Testis (tissue), 2 donors: ENCODE results near the gene C22orf39.

ENCODE experiments used
- CTCF ChIP-seq, 3 experiments: fragments of 450-650 bp in 2 of 3; fragments of 200-600 bp in 1 of 3; sonication (generic) in 1 of 3; IDR thresholded peaks; one replicate each; pipeline ENCODE4 v1.5.1; 2016 to 2019; ENCODE audit warnings: antibody characterized with exemption in 3 of 3, mild to moderate bottlenecking in 2 of 3, moderate library complexity in 1 of 3
- POLR2A ChIP-seq: fragments of 450-650 bp; IDR thresholded peaks from one replicate; pipeline ENCODE4 v1.6.1; 2017; ENCODE audit warnings: antibody characterized with exemption, mild to moderate bottlenecking, moderate library complexity

- no peak for TF ChIP-seq CTCF (IDR thresholded peaks at IDR 0.05)
- TF ChIP-seq POLR2A = no peak
These were observed 46.6 kb upstream of the C22orf39 start for GRCh38 chr22:19494001-19494560.
